ENCODE data around the gene EVA1C. TPM values are rescaled to one million over a fixed set of nuclear protein-coding genes. Genes with fewer than 3 reads are reported as not detected.

The EVA1C gene
- total and polyA plus RNA-seq, 12 donors: 12.1 to 42.9 (median 14.0) TPM

DNA sequence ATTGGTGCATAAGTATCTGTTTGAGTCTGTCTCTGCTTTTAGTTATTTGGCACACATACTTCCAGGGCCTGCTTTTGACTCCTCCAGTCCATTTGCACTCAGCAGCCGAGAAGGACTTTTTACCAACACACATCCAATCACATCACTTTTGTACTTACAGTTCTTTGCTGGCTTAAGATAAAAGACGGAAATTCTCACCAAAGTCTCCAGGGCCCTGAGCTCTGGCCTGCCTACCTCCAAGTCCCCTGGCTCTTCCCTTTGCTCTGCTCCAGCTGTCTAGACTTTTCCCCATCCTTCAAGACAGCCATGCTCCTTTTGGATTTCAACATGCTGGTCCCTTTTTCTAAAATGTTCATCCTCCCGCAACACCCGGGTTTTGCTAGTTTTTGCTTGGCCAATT, 2.2 kb upstream of the EVA1C start:
- 64 to 79% methylated on average over 4 of the region's 4 CpGs for WGBS, 2 donors
- Histone ChIP-seq H3K9me3 (no peaks in the 10 kb centered on the region), H3K4me1 (peaks cover 7 to 67% (median 47%) of the 10 kb centered on the region in 9 donors), H3K27me3 (no peaks in the 10 kb centered on the region), H3K27ac (peak overlapping the region; percentile 95 to 100 (median 99)), H3K36me3 (no peaks in the 10 kb centered on the region), H3K4me3 (no peak overlapping the region)
- TF ChIP-seq, protein P1, sequence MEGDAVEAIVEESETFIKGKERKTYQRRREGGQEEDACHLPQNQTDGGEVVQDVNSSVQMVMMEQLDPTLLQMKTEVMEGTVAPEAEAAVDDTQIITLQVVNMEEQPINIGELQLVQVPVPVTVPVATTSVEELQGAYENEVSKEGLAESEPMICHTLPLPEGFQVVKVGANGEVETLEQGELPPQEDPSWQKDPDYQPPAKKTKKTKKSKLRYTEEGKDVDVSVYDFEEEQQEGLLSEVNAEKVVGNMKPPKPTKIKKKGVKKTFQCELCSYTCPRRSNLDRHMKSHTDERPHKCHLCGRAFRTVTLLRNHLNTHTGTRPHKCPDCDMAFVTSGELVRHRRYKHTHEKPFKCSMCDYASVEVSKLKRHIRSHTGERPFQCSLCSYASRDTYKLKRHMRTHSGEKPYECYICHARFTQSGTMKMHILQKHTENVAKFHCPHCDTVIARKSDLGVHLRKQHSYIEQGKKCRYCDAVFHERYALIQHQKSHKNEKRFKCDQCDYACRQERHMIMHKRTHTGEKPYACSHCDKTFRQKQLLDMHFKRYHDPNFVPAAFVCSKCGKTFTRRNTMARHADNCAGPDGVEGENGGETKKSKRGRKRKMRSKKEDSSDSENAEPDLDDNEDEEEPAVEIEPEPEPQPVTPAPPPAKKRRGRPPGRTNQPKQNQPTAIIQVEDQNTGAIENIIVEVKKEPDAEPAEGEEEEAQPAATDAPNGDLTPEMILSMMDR (IDR thresholded peaks at IDR 0.05): no peak
- DNase-seq (no peak), ATAC-seq (no peak)
- intact Hi-C loops (cut with DNase I): loop anchor here in 7 of 10 donors (5.0 kb wide), 5 partner anchors 42 to 157 kb away; no protein-coding TSS in a partner anchor

DNA sequence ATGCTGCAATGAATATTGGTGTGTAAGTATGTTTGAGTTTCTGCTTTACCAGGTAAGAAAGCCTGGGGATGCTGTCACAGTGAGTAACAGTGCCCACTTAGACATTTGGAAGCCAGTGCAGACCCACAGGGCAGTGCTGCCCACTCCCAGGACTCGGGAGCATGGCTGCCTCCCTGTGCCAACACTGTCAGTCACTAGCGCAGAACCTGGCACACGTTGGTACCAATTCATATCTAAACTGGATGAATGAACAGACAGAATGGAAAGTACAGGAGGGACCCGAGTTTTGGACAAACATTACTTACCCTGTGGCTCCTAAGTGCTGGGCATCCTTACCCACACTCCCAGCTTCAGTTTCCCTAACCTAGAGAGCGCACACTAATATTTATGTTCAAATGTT, 1.6 kb upstream of the EVA1C start:
- Histone ChIP-seq H3K36me3 (peaks cover 0 to 6% (median 0%) of the 10 kb centered on the region in 9 donors), H3K4me3 (peak overlapping the region in 9 of 10 donors; percentile 58 to 92 (median 77)), H3K4me1 (peaks cover 7 to 67% (median 53%) of the 10 kb centered on the region in 9 donors), H3K9me3 (no peaks in the 10 kb centered on the region), H3K27me3 (no peaks in the 10 kb centered on the region), H3K27ac (peak overlapping the region; percentile 95 to 100 (median 99))
- intact Hi-C loops (cut with DNase I): loop anchor here in 7 of 10 donors (5.0 kb wide), 5 partner anchors 41 to 156 kb away; no protein-coding TSS in a partner anchor
- TF ChIP-seq, protein P1 (IDR thresholded peaks at IDR 0.05): no peak
- DNase-seq (no peak), ATAC-seq (peak in 2 of 8 donors; percentile 2 to 4)
- WGBS, 2 donors: 51 to 63% methylated on average over 5 of the region's 5 CpGs

DNA sequence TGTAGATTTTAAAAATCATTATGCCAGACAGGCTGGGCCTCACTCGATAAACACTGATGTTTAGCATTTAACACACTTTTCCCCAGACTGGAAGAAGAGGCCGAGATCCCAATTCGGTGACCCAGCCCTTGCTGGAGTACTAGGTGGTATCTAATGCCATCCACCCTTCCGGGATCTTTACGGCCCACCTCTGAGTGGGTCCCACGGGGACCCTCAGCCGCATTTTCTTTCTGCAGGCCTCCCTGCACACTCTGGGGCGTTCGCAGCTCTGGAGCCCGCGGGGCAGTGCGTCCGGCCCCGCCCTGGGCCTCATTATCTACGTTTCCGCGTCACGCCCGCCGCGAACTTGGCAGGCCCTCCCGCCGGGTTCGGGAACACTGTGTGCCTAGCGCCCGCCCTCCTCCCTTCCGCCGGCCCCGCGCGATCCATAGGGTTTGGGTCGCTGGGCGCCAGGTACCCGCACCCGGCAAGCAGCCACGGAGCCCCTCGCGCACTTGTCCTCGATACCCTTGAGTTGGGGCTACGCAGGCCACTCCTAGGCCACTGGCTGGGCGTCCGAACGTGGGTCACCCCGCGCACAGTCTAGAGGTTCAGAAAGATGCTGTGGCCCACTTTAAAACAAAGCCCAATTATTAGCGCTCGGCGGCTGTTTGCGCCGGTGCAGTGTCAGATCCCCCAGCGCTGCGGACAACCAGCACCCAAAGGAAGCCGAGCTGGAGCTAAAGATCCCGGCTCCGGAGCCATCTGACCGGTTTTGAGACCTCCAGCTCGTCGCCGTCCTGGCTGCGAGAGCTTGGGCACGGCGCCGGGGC, 950 bp upstream of the EVA1C start:
- Histone ChIP-seq H3K27me3 (no peaks in the 10 kb centered on the region), H3K36me3 (peaks cover 0 to 6% (median 0%) of the 10 kb centered on the region in 9 donors), H3K4me1 (peaks cover 7 to 67% (median 54%) of the 10 kb centered on the region in 9 donors), H3K4me3 (peak overlapping the region; percentile 58 to 92 (median 78)), H3K27ac (peak overlapping the region; percentile 95 to 100 (median 99)), H3K9me3 (no peaks in the 10 kb centered on the region)
- TF ChIP-seq, protein P1 (IDR thresholded peaks at IDR 0.05): no peak
- 2% methylated on average over 63 of the region's 63 CpGs for WGBS, 2 donors
- intact Hi-C loops (cut with DNase I): loop anchor here in 7 of 10 donors (2.0 to 5.0 kb wide), 6 partner anchors 41 to 156 kb away; no protein-coding TSS in a partner anchor
- ATAC-seq (peak; percentile 83 to 95 (median 94)), DNase-seq (peak; percentile 92 to 95)

DNA sequence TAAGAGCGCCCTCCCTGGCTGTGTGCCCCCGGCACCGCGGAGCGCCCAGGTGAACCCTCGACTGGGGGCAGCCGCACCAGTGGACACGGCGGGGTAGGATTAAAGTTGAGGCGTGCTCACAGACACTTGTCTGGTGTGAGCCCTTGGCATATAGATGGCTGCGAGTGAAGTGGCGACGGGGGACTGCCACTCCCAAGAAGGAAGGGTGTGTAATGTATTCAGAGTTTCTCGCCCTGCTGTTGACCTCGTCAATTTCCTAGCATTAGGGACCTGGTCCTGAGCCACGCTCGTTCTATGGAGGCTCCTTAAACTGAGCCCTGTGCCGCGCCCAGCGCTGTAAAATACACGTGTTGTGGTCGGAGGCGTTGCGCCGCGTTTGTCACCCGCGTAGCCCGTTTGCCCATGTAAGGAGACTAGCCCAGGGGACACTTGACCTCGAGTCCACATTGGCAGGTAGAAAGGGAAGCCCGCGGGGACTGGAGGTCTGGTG, 554 bp downstream of the EVA1C start:
- Histone ChIP-seq H3K4me1 (peaks cover 9 to 78% (median 62%) of the 10 kb centered on the region in 9 donors), H3K36me3 (peaks cover 0 to 13% (median 0%) of the 10 kb centered on the region in 9 donors), H3K9me3 (no peaks in the 10 kb centered on the region), H3K4me3 (peak overlapping the region; percentile 58 to 92 (median 78)), H3K27me3 (no peaks in the 10 kb centered on the region), H3K27ac (peak overlapping the region; percentile 95 to 100 (median 99))
- intact Hi-C loops (cut with DNase I): loop anchor here in 7 of 10 donors (2.0 to 5.0 kb wide), 6 partner anchors 39 to 154 kb away; no protein-coding TSS in a partner anchor
- TF ChIP-seq, protein P1 (IDR thresholded peaks at IDR 0.05): no peak
- DNase-seq (peak; percentile 40 to 42), ATAC-seq (peak; percentile 7 to 37 (median 14))
- WGBS, 2 donors: 15 to 23% methylated on average over 32 of the region's 32 CpGs

Measured in heart right ventricle (tissue), 16 donors.